ENCODE measurements around the gene SLC12A7.
A peak's percentile ranks its signal among the peaks of the same experiment; 100 is the strongest.
"Not testable (repeated sequence)": the region's sequence is repeated elsewhere in the genome, so short reads cannot be mapped to it uniquely, and the experiment has no call there.

SLC12A7 gene

DNA sequence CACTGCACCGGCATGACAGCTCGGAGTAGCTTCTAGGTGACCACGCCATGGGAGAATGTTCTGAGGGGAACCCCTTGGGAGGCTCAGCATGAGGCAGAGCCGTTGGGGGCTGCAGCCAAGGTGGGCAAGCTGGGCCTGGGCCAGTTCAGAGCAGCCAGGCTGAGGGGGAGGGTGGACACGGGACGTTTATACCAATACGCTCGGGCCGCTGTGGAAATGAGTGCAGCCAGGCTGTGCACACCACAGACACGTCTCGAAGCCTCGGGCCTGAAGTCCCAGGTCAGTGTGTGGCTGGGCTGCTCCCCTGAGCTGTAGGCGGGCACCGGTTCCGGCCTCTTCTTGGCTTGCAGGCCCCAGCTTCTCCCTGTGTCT is 28.9 kb upstream of the SLC12A7 start:
- DNase-seq (ENCODE audit: low spot score): no peak

DNA sequence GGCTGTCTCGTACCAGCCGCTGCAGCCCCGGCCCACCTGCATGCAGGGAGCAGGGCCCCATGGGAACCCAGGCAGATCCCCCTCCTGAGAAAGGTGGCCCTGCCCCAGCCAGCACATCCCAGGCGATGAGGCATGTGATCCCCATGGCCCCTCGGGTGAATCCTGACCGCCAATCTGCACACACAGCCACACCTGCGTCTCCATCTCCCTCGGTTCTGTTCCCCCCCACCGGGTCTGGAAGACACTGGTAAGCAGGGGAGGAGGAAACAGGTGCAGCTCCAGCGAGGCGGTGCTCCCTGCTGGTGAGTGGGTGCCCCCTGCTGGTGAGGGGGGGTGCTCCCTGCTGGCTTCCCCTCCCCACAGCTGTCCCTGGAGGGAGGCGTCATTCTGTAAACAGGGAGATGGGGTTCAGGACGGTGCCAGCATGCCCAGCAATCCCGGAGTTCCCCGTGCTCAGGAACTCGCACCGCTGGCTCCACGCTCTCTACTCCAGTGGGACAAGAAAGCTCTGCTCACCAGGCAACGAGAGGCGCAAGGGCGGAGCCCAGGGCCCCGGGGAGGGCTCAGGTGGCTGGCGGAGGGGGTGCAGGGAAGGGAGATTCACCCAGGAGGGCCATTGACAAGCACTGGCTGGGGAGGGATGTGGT is 28.4 kb upstream of the SLC12A7 start:
- peak; percentile 74 for DNase-seq (ENCODE audit: low spot score)

DNA sequence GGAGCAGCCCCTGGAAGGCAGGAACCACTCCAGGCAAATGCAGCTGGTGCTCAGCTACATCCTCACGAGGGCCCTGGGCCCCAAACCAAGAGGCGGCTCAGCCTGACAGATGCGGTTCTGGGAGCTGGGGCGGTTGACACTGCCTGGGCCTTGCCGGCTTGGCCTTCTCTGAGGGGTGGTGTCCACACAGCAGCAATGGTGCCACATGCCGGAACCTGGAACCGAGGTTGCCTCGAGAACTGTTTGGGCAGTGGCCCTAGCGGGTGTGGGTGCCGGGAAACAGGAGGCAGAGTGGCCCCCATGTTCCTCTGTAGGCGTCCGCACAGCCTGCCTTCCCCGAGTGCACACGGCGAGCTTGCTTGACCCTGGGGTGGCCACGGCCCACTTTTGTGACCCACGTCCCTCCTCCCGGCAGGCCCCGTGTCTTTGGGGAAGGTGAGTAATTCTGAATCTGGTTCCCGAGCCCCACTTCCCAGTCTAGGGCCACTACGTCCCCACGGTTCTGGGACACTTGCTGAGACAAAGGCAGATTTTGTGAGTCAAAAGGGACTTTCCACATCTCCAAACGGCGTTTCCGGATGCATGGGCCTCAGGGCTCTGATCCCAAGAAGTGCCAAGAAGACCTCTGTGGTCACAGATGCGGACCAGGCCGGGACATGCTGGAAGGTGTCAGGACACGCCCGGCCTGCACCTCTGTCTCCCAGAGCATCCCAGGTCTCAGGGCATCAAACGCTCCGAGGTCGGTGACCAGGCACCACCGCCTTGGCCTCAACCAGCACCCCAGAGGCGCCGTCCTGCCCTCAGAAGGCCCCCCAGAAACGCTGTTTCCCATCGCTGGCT is 27.7 kb upstream of the SLC12A7 start:
- no peak for DNase-seq (ENCODE audit: low spot score)

DNA sequence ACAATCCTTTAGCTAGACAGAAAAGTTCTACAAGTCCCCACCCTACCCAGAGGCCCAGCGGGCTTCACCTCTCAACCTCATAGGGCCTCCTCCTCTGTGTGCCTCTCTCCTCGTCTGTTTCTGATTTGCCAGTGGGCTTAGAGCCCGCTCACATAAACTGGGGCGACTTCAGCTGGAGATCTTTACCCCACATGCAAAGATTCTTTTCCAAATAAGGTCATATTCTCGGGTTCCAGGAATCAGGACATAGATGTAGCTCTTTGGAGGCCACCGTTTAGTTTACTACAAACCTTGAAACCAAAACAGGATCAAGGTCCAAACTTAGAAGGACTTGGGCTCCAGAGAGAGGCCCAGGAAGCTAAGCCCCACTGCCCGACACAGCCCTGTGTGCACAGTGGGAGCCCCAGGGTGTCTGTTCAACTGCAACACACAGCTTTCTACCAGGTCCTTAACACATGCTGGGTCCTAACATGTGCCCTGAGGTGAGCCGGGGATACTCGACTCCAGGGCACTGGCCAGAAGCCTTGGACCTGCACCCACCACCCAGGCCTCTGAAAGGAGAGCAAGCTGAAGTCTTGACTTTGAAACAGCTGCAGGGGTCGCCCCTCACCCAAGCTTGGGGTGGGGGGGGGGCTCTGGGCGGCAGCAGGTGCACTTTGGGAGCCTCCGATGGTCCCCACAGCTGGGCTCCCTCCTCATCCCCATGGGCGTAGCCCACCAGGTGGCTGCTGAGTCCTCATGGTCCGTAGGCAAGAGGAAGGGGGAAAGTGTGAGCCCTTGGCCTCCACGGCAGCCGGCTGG is 26.8 kb upstream of the SLC12A7 start:
- no peak for DNase-seq (ENCODE audit: low spot score)

DNA sequence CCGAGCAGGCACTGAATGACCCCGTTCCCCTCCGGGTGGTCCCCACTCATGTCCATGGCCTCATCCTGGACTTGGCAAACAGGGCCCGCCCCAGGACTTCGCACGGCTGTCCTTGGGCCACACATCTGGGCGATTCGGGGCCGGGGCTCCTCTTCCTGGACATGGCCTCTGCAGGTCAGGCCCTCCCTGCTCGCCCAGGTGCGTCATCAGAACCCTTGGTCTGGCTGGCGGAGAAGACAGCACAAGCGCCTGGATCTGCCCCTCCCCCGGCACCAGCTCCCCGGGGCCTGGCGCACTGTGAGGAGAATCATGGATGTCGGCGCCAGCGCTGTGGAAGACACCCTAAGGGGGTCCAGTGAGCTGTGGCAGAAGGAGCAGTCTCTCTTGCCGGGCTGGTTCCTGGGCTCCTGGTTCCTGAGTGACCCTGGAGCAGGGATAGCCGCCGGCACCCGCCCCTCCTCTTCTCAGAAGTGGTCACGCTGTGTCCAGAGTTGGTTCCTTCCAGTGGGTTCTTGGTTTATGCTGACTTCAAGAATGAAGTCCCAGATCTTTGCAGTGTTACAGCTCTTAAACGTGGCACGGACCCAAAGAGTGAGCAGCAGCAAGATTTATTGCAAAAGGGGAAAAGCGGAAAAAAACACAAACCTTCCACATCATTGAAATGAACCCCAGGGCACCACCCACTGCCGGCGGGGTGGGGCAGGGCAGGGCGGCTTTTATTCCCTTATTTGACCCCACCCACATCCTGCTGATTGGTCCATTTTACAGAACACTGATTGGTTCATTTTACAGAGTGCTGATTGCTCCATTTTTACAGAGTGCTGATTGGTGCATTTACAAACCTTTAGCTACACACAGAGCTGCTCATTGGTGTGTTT is 25.9 kb upstream of the SLC12A7 start:
- no peak for DNase-seq (ENCODE audit: low spot score)

DNA sequence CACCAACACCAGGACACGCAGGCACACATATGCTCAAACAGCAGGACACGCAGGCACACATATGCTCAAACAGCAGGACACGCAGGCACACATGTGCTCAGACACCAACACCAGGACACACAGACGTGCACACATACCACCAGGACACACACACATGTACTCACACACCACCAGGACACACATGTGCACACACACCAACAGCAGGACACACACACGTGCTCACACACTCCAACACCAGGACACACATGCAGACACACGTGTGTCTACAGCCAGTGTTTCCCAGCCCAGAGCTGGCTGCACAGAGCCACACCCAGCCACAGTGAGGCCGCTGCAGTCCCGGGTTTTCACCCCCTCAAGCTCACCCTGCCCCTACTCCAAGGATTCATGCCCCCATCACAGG is 25.0 kb upstream of the SLC12A7 start:
- no peak for DNase-seq (ENCODE audit: low spot score)

DNA sequence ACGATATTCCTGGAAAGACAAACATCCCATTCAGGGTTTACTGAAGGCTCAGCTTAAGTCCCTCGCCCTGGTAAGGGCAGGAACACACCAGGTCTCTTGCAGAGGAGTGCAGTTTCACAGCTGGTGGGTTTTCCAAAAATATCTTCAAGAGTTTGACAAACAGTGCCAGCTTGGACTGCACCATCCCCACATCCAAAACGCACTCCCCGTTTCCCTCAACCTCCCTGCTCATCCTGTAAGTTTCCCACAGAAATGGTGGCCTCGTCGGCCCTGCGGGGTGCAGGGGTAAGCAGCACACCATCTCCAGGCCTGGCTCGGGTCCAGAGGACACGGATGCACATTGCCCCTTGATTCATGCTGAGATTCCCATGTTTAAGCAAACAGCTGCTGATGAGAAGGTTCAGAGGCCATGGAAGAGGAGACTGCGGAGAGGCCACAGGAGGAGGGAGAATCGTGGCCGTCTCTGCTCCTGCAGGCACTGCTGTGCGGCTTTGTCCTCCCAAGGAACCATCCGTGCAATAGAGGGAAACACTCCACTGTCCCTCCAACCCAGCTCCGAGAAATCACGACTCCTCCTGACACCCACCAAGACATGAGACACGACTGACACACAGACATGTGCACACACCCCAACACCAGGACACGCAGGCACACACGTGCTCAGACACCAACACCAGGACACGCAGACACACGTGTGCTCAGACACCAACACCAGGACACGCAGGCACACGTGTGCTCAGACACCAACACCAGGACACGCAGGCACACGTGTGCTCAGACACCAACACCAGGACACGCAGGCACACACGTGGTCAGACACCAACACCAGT is 24.0 kb upstream of the SLC12A7 start:
- DNase-seq (ENCODE audit: low spot score): no peak

DNA sequence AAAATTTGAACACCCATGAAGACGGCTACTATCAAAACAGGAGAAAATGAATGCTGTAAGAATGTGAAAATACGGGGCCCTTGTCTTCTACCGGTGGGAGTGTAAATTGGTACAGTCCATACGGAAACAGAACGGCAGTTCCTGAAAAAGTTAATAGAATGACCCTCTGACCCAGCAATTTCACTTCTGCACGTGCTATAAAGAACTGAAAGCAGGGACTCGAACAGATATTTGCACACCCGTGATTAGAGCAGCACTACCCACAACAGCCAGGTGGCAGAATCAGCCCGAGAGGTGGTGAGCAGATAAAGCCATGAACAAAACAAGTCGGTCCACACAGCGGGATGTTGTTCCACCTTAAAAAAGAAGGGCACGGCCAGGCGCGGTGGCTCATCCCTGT is 22.6 kb upstream of the SLC12A7 start:
- no peak for DNase-seq (ENCODE audit: low spot score)

DNA sequence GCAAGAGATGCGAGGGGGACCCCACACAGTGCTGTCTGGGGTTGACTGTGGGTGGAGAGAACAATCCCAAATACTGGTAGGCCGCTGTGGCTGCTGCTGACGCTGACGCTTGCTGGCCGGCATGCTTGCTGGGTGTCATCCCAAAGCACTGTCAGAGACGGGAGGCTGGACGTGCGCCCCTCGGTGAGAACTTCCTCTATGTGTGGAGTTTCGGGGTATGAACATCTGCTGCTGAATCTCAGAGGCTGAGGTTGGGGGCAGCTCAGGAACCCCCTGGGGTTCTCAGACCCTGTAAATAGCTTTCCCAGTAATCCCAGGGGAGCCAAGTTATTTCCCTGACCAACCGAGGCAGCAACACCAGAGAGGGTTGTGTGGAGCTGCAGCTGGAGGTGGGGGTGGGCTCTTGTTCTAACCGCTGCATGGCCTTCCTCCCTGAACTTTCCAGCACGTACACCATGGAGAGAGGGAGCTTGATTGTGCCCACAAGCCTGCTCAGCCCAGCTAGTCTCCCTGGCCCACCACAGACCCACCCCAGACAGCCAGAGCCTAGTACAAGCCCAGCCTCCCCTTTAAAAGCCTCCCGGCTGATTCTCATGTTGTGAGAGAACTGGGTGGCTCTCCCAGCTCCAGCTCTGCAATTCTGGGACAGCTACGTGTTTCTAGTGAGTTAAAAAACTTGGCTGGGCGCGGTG is 21.8 kb upstream of the SLC12A7 start:
- DNase-seq (ENCODE audit: low spot score): no peak

DNA sequence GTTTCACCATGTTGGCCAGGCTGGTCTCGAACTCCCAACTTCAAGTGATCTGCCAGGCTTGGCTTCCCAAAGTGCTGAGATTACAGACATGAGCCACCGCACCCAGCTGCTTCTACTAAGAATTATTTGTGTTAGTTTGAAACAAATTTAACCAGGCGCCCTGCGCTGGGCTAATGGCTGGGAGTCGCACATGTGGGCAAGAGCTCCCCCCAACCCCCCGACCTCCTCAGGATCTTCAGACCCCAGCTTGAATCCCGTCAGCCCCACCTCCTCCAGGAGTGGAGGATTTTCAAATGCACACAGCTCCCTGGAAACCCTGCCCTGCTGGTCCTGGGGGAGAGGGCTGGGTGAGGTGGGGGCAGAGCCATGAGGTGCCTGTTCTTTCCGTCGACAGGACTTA is 21.2 kb upstream of the SLC12A7 start:
- DNase-seq (ENCODE audit: low spot score): no peak

DNA sequence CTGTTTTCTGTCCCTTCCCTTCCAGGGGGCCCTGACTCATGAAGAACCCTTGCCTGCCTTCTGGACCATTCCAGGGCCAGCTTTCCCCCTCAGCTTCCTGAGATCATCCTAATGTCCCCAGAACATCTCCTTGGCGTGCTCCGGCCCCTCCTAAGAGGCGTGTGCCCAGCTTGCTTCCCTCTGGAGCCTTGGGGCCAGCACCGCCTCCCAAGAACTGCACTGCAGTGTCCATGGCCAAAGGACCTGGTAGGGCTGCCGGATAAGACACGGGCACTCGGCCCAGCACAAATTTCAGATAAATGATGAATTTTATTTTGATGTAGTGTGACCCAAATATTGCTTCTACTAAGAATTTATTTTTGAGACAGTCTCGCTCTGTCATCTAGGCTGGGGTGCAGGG is 20.7 kb upstream of the SLC12A7 start:
- DNase-seq (ENCODE audit: low spot score): no peak

DNA sequence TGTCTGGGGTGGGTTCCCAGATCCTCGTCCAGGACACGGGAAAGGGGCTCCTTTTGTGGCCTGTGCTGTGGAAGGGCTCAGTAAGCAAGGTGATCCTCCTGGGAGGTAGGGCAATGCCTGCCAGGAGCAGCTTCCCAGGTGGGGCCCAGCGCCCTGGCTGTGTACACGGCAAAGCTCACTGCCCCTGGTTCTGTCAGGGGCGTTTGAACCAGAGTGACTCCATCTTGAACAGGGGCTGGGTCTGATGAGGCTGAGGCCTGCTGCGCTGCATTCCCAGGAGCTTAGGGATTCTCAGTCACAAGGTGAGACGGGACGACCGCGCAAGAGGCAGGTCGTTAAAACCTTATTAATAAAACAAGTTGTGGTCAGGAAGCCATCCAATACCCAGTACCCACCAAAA is 19.9 kb upstream of the SLC12A7 start:
- DNase-seq (ENCODE audit: low spot score): no peak

DNA sequence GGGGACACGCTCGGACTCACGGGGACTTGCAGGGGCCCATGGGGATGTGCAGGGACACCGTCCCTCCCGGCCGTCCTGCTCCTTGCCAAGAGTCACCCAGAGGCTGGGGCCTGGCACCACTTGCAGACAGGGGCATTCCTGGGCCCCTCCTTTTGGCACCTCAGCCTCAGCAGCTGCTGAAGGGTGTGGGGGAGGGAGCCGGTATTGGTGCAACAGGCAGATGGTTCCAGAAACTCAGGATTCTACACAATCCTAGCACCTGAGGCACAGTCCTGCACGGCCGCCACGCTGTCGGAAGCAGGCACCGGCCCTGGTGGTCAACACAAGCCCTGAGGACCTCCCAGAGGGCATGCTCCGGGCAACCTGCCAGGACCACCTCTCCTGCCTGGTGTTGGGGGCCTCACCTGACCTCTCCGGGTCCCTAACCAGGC is 19.3 kb upstream of the SLC12A7 start:
- DNase-seq (ENCODE audit: low spot score): no peak

DNA sequence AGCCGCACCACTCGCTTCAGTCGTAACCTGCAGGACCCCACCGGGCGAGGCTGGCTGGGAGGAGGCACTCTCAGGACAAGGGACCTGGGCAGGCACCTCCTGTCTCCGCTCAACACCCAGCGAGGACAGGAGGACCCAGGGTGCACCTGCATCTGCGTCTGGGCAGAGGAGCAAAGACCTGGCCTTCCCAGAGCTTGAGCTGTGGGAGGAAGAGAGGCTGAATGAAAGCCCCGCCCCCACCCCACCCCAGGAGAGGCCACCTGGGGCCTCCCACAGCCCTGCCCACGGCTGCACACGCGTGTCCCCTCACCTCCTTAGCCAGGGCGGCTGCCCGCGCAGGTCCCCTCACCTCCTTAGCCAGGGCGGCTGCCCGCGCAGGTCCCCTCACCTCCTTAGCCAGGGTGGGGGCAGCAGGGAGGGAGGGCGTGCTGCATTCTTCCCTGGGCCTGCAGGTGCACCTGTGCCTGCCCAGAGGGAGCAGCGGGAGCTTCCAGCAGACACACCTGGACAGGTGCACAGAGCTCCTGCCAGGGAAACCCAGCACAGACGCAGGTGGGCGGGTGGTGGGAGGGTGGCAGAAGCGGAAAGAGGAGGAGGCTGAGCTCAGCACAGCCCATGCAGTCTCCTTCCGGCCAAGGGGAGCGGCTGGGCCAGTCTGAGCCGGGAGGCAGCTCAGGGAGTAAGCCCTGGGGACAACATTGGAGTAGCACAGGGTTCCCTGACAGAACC is 18.5 kb upstream of the SLC12A7 start:
- peak; percentile 80 for DNase-seq (ENCODE audit: low spot score)

DNA sequence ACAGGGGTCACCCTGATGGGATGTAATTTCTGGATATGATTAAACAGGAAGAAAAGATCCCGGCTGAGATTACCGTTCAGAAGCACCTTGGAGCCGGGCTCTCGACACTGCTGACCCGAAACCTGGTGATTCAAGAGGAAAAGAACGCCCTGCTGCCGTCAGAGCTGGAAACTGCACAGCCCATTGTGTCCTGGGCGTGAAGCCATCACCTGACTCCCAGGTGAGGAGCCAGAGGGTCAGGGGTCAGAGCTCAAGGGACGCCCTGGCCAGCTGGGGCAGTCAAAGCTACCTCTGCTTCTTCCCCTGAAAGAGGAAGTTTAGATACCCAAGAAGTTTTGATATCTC is 17.8 kb upstream of the SLC12A7 start:
- DNase-seq (ENCODE audit: low spot score): no peak

DNA sequence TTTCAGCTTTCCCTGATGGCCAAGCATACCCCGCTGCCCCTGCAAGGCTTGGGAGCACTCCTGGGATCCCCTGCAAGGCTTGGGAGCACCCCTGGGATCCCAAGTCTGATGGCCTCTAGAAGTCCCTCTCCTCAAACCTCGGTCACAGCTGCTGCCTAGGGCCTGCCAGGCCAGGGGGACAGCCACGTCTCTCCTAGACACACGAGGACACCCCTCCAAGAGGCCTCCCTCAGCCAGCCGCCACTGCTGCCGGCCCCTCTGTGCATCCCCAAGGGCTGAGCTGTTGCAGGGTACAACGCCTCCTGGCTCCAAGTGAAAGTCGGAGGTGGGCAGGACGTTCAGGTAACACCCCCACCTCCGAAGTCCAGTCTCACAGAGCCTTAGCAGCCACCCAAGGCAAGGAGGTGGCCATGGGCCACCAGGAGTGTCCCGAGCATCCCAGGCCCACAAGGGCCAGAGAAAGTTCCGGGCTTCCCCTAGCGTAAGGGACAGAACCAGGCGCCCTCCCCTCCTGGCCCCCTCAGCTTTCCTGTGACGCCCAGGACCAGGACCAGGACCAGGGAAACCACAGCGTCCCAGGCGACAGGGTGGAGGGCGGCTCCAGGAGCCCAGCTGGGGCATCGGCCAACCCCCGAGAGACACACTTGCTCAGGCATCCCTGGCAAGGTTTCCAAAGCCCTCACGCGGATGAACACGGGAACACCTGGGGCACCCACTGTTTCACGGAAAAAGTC is 17.3 kb upstream of the SLC12A7 start:
- DNase-seq (ENCODE audit: low spot score): no peak

DNA sequence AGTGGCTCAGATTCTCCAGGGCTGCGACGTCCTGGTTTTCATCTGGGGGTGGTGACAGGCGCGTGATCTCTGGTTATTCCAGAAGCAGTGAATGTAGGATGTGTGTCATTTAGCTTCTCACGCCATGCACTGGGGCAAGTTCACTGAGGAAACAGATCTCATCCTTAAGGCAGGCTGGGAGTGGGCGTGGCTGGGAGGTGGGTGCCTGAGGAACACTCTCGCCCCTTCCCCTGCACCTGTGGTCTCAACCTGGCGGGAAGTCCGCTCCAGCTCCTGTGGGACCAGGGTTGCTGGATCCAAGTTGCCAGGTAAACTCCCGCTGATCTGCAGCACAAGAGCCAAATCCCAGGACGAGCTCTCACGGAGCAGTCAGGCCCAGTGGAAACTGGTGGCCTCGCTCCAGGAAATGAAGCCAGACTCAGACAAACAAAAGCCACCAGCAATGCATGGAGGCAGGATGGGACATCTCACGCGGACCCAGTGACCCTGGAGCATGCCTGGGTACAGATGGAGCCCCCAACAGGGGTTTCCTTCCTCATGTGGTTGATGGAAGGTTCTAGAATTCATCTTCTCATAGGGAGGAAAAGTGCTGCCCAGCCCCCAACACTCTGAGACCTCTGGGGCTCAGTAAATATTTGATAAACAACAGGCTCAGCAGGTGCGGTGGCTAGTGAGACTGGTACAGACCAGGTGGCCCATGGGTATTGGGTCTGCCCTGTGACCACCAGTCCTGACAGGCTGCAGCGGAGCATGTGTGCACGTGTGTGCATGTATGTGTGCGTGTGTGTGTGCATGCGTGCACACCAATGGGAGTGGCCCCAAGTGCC is 16.3 kb upstream of the SLC12A7 start:
- no peak for DNase-seq (ENCODE audit: low spot score)

DNA sequence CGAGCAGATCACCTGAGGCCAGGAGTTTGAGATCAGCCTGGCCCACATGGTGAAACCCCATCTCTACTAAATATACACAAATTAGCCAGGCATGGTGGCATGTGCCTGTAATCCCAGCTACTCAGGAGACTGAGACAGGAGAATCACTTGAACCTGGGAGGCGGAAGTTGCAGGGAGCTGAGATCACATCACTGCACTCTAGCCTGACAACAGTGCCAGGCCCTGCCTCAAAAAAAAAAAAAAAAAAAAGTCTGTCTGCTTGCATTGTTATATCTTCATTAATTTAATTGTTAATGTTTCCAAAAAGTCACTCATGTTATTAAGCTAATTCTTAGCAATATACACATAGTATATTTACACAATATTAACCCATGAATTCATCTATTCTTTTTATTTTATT is 13.8 kb upstream of the SLC12A7 start:
- not testable (repeated sequence) for DNase-seq (ENCODE audit: low spot score)

Measured in iPS-NIHi11 (cell line).